Measurements from ENCODE around the gene KLF1. TPM values are rescaled to one million over a fixed set of nuclear protein-coding genes. Genes with fewer than 3 reads are reported as not detected.

KLF1 gene
- total and polyA plus RNA-seq, 2 of the 8 experiments (the other 6 are each of a cell fraction or from before 2014, with no cell fraction given): 0.84 to 0.91 TPM

- Histone ChIP-seq H3K14ac (ENCODE audit: insufficient read length) (no peak overlapping the region), H3K23me2 (ENCODE audit: low read depth, low read length) (peaks cover 8% of the 10 kb centered on the region; the same call in 1 of the 2 replicates), H3K9ac (replicated peaks in 1 of 4; ENCODE audit: extremely low read depth in 1 of 4, low read depth in 3 of 4, low read length in 3 of 4) (no peak overlapping the region), H2BK120ac (replicated peaks; ENCODE audit: low read depth, low read length) (no peak overlapping the region), H3K4me1 (replicated peaks in 1 of 4; ENCODE audit: control insufficient read depth in 3 of 4, insufficient read depth in 4 of 4, low read length in 3 of 4) (peaks cover 3 to 17% (median 14%) of the 10 kb centered on the region in 4 experiments), H4K91ac (replicated peaks; ENCODE audit: insufficient read length, low read length) (no peak overlapping the region), H3K27me3 (replicated peaks in 1 of 4; ENCODE audit: control insufficient read depth in 3 of 4, extremely low read depth in 1 of 4, insufficient read depth in 3 of 4, low read length in 3 of 4) (no peaks in the 10 kb centered on the region), H2BK20ac (ENCODE audit: low read length) (no peak overlapping the region), H3K4me2 (ENCODE audit: insufficient read depth in 1 of 2, low read depth in 2 of 2, low read length in 2 of 2) (peak overlapping the region in 1 of 2 experiments; percentile 65; a peak in 1 of 4 replicates), H2BK5ac (ENCODE audit: low read depth, low read length) (0 out of 2 replicates have a peak overlapping the region, but pooled peaks have one; percentile 73), H3K23ac (ENCODE audit: insufficient read length) (no peak overlapping the region), H4K8ac (ENCODE audit: extremely low read depth, insufficient read depth, low read length) (no peak overlapping the region), H3K36me3 (ENCODE audit: control insufficient read depth in 2 of 4, insufficient read depth in 4 of 4, low read length in 3 of 4) (peaks cover 0 to 4% (median 0%) of the 10 kb centered on the region in 4 experiments; a peak in 2 of 8 replicates), H4K20me1 (replicated peaks in 1 of 2; ENCODE audit: control insufficient read depth in 1 of 2, insufficient read depth in 2 of 2, low read length in 2 of 2) (no peaks in the 10 kb centered on the region), H3K79me1 (ENCODE audit: low read depth, low read length) (no peaks in the 10 kb centered on the region), H3K79me2 (ENCODE audit: control insufficient read depth in 1 of 2, insufficient read depth in 2 of 2, low read length in 2 of 2) (no peaks in the 10 kb centered on the region), H3K9me3 (ENCODE audit: insufficient read depth in 2 of 2, low read depth in 1 of 2, low read length in 1 of 2) (no peaks in the 10 kb centered on the region), H3K4ac (replicated peaks; ENCODE audit: insufficient read length, low read depth, low read length) (no peak overlapping the region), H2AFZ (ENCODE audit: low read length) (no peak overlapping the region), H3K27ac (ENCODE audit: low read depth, low read length) (no peak overlapping the region), H3K18ac (ENCODE audit: extremely low read depth, low read length) (peak overlapping the region; percentile 48; the same call in 1 of the 2 replicates), H2BK15ac (ENCODE audit: low read length) (0 out of 2 replicates have a peak overlapping the region, but pooled peaks have one; percentile 1), H2BK12ac (ENCODE audit: low read depth, low read length) (no peak overlapping the region; the same call in 1 of the 2 replicates), H3K56ac (replicated peaks; ENCODE audit: insufficient read length, low read depth, low read length) (no peak overlapping the region), H2AK5ac (ENCODE audit: low read depth, low read length) (no peak overlapping the region), H4K5ac (ENCODE audit: insufficient read length, low read depth, low read length) (no peak overlapping the region), H3K4me3 (ENCODE audit: extremely low read depth in 1 of 4, insufficient read depth in 2 of 4, low read depth in 3 of 4, low read length in 4 of 4) (no peak overlapping the region)
- POLR2A ChIA-PET (ENCODE audit: partially characterized antibody): interaction anchor here (0.6 to 4.5 kb wide), 7 partner anchors 12 to 297 kb away, joined by 3 to 34 read pairs (median 7); partner anchors contain the start of gene DNASE2
- peak in 1 of 2 experiments; percentile 52 for DNase-seq (ENCODE audit: low read depth in 1 of 2, low spot score in 2 of 2)
- WGBS, 2 experiments (ENCODE audit: extremely low coverage in 1 of 2, insufficient coverage in 1 of 2, insufficient read length in 1 of 2, insufficient replicate concordance in 2 of 2, low coverage in 1 of 2, low lambda C conversion rate in 2 of 2, missing lambda C conversion rate in 1 of 2): 72% methylated on average over 19 of the region's 19 CpGs; no CpG with 5 or more reads in 1 of the 2 experiments
- no peak for FAIRE-seq
- CTCF ChIA-PET (ENCODE audit: partially characterized antibody): interaction anchor here (1.5 to 7.9 kb wide), 3 partner anchors 8 to 88 kb away, joined by 4 to 48 read pairs (median 5); no protein-coding TSS in a partner anchor
- TF ChIP-seq, protein P1, sequence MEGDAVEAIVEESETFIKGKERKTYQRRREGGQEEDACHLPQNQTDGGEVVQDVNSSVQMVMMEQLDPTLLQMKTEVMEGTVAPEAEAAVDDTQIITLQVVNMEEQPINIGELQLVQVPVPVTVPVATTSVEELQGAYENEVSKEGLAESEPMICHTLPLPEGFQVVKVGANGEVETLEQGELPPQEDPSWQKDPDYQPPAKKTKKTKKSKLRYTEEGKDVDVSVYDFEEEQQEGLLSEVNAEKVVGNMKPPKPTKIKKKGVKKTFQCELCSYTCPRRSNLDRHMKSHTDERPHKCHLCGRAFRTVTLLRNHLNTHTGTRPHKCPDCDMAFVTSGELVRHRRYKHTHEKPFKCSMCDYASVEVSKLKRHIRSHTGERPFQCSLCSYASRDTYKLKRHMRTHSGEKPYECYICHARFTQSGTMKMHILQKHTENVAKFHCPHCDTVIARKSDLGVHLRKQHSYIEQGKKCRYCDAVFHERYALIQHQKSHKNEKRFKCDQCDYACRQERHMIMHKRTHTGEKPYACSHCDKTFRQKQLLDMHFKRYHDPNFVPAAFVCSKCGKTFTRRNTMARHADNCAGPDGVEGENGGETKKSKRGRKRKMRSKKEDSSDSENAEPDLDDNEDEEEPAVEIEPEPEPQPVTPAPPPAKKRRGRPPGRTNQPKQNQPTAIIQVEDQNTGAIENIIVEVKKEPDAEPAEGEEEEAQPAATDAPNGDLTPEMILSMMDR (IDR thresholded peaks at IDR 0.05; ENCODE audit: control extremely low read depth in 1 of 3, insufficient read depth in 1 of 3, low read depth in 1 of 3, low read length in 3 of 3): no peak
These were observed 21.1 kb downstream of the KLF1 start for GRCh38 chr19:12865746-12866415.

All from H1 (cell line).